ENCODE measurements around the gene ZC3H15. TPM values are rescaled to one million over a fixed set of nuclear protein-coding genes. Genes with fewer than 3 reads are reported as not detected.

ZC3H15 gene
- total RNA-seq, 1 donor from 2014 or later, result 76.1 TPM

DNA sequence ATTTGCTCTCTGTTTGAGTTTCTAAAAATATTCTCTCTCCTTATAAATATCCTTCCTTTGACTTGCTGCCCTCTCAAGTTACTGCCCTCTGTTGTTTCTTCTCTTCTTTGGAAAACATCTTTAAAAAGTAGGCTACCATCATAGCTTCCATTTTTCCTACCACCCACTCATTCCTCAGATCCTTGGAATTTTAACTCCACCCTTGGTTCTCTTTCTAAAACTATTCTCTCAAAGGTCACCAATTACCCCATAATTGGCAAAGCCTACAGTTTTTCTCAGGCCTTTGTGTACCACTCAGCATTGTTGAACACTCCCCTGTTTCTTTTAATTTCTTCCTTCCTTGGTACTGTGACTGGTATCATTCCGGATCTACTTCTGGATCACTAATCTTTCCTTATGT is 60.8 kb downstream of the ZC3H15 start:
- no peaks in the 10 kb centered on the region for H3K36me3 ChIP-seq (ENCODE audit: control insufficient read depth, insufficient read depth, low read length)
- no peaks in the 10 kb centered on the region for H3K27me3 ChIP-seq (ENCODE audit: control insufficient read depth, insufficient read depth, low read length)
- TF ChIP-seq, protein P1, sequence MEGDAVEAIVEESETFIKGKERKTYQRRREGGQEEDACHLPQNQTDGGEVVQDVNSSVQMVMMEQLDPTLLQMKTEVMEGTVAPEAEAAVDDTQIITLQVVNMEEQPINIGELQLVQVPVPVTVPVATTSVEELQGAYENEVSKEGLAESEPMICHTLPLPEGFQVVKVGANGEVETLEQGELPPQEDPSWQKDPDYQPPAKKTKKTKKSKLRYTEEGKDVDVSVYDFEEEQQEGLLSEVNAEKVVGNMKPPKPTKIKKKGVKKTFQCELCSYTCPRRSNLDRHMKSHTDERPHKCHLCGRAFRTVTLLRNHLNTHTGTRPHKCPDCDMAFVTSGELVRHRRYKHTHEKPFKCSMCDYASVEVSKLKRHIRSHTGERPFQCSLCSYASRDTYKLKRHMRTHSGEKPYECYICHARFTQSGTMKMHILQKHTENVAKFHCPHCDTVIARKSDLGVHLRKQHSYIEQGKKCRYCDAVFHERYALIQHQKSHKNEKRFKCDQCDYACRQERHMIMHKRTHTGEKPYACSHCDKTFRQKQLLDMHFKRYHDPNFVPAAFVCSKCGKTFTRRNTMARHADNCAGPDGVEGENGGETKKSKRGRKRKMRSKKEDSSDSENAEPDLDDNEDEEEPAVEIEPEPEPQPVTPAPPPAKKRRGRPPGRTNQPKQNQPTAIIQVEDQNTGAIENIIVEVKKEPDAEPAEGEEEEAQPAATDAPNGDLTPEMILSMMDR (IDR thresholded peaks at IDR 0.05; ENCODE audit: insufficient read depth, low read length, poor library complexity, severe bottlenecking), result no peak
- no peak overlapping the region for H3K4me3 ChIP-seq (ENCODE audit: low read depth, low read length)
- DNase-seq (ENCODE audit: low read depth), result no peak

DNA sequence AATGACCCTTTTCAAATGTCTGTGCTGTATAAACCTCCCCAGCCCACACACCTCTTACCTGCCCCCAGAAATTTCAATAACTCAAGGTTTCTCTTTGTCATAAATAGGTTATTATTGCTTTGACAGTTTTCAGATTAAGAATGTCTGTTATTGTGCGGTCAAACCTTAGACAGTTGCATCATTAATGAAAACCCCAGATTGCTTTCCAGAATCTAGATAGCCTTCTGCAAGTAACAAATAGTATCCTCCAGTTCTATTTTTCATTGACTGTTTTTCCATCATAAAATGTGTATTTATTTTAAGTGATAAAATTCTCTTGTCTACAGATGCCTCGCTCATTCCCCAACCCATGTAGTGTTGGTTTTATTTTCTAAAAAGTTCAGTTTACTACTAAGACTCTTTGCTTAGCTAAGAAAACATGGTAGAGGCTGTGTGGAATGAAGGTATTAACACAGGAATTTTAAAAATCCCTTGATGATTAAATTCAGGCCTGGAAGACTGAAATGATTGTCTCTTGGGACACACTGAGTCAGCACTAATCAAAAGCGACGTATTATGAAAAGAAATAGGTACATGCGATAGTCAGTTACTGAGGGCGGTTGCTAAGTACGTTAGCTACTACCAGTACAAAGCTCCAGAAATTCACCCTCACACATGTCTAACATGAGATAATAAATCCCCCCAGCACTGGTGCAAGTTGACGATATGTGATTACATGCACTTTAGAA is 65.4 kb downstream of the ZC3H15 start:
- Histone ChIP-seq H3K4me3 (ENCODE audit: low read depth, low read length) (no peak overlapping the region), H3K36me3 (ENCODE audit: control insufficient read depth, insufficient read depth, low read length) (no peaks in the 10 kb centered on the region), H3K27me3 (ENCODE audit: control insufficient read depth, insufficient read depth, low read length) (no peaks in the 10 kb centered on the region)
- DNase-seq (ENCODE audit: low read depth), result no peak
- TF ChIP-seq, protein P1 (IDR thresholded peaks at IDR 0.05; ENCODE audit: insufficient read depth, low read length, poor library complexity, severe bottlenecking), result no peak

DNA sequence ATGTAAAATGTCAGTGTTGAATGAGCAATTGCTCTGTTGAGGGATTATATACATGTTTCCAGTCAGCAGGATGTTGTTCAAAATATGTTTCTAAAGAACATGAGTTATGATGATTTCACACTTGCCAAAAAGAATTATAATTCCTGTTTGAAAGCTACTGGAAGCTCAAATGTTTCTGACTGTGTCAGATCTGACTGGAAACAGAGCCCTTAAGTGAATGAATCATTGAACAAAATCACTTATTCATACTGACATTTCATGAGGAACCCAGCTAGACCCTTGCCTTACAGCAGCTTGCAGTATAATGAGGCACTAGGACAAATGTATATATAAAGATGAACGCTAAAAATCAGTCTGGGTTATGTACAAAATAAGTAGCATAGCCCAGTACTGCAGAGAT is 68.4 kb downstream of the ZC3H15 start:
- no peaks in the 10 kb centered on the region for H3K36me3 ChIP-seq (ENCODE audit: control insufficient read depth, insufficient read depth, low read length)
- H3K27me3 ChIP-seq (ENCODE audit: control insufficient read depth, insufficient read depth, low read length), result no peaks in the 10 kb centered on the region
- DNase-seq (ENCODE audit: low read depth), result no peak
- TF ChIP-seq, protein P1 (IDR thresholded peaks at IDR 0.05; ENCODE audit: insufficient read depth, low read length, poor library complexity, severe bottlenecking), result no peak
- no peak overlapping the region for H3K4me3 ChIP-seq (ENCODE audit: low read depth, low read length)

DNA sequence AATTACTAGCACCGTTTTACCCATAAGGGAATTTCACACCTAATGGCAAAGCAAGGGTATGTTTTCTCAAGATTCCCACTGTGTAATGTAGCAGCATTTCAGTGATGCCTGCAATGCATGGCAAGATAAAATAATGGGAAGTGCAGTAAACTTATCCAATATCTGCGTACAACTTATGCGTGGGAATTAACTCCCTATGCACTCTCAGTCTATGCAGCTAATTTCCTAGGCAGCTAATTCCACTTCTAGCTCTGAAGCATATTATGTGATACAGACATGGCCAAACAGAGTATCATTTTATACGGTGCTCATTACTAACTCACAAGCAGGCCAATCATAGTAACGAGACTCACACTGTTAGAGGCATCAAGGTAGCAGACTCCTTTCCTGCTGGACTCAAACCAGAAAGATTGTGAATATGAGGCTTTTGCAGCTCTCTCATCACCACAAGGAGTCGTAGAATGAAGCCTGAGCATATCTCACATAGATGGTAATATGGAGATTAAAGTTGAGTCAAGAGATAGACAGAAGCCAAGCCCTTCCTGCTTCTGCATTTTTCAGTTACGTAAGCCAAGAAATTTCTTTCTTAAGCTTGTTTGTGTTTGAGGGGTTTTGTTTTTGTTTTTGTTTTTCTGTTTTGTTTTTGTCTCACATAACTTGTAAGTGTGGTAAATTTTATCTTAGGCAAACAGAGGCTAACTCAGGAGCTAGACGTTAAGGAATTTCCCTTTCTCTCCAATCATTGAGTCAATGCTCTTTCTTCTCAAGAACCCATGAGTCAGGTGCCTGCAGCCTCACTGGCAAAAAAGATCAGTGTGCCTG is 69.0 kb downstream of the ZC3H15 start:
- DNase-seq (ENCODE audit: low read depth), result no peak

DNA sequence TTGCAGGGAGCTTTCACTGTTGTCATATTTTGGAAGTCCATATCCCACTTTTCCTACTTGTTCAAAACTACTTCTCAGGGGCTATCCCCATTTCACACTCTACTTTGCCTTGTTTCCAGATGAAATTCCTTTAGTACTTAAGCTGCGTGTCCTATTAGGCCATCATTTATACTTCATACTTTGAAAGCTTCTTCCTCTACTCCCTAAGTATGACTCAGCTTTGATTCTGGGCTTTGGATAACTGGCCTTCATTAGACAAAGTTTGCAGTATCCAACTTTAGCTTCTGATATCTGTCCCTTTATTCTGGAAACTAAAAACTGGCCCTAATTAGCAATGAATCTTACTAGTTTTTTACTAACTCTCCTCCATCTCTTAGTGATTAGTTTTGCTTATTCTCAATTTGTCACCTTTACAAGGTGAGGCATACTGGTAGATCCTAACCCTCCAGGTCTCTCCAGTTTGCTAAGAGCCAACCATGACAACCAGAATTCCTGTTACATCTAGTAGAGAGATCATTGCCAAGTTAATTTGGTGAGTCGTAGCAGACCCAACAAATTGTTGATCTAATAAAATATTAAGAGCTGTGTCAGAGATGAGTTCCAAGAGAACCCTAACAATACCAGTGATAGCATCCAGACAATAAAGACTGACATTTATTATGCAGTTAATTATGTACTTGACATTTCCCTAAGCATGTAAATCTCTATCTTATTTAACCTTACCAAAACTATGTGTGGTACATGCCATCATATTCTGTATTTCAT is 72.6 kb downstream of the ZC3H15 start:
- H3K36me3 ChIP-seq (ENCODE audit: control insufficient read depth, insufficient read depth, low read length), result no peaks in the 10 kb centered on the region
- H3K27me3 ChIP-seq (ENCODE audit: control insufficient read depth, insufficient read depth, low read length), result no peaks in the 10 kb centered on the region
- no peak overlapping the region for H3K4me3 ChIP-seq (ENCODE audit: low read depth, low read length)
- DNase-seq (ENCODE audit: low read depth), result no peak
- TF ChIP-seq, protein P1 (IDR thresholded peaks at IDR 0.05; ENCODE audit: insufficient read depth, low read length, poor library complexity, severe bottlenecking), result no peak

More for the DNA sequence above, 69.0 kb downstream of the ZC3H15 start:
- TF ChIP-seq, protein P1 (IDR thresholded peaks at IDR 0.05; ENCODE audit: insufficient read depth, low read length, poor library complexity, severe bottlenecking), result no peak
- Histone ChIP-seq H3K27me3 (ENCODE audit: control insufficient read depth, insufficient read depth, low read length) (no peaks in the 10 kb centered on the region), H3K4me3 (ENCODE audit: low read depth, low read length) (no peak overlapping the region), H3K36me3 (ENCODE audit: control insufficient read depth, insufficient read depth, low read length) (no peaks in the 10 kb centered on the region)

Other genes with a start within 250 kb of the ZC3H15 start
- gene ITGAV, start 103.8 kb downstream of the ZC3H15 start, total RNA-seq, result 240 and 251 TPM in 2 replicates
- 2.6 TPM in 2 replicates for gene FAM171B, start 207.8 kb downstream of the ZC3H15 start, total RNA-seq

Data from kidney epithelial cell (primary cell).